Stimulated activated CD4-positive, alpha-beta T cell treated with anti-CD3 and anti-CD28 coated beads, Interleukin-4, amount 100 ng/mL, for 24 hours (primary cell): ENCODE measurements around the gene CROCC2.

ENCODE experiments used
- DNase-seq: peaks from one replicate; pipeline ENCODE4 v3.0.0-alpha.2; 2020

The CROCC2 gene

DNA sequence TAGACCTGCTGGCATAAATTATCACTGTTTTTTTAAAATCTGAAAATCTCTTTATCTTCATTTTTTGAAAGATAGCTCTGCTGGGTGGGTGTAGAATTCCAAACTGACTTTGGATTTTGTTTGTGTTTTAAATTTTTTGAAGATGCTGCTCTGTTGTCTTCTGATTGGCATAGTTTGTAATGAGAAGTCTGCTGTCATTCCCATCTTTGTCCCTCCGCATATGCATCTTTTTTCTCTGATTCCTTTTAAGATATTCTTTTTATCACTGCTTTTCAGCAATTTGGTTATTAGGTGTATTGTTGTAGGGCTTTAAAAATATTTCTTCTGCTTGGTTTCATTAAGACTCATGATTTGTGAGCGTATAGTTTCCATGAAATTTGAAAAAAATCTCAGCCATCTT, 99.4 kb downstream of the CROCC2 start:
- DNase-seq, result no peak

DNA sequence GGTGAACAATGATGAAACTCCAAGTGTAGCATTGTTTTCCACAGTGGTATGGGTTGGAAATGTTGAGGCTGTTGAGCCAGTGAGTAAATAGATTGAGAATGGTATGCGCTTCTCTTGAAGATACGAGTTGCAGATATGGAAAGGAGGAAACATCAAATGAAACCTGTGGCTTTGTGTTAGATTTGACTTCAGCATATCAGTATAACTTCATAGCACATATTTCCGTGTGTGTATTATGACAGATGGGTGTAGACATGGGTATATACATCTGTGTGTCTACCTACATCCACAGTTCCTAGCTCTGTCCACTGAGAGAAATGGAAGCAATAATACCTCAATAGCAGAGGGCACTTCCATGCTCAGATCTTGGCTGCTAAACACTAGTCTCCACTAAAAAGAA, 100.3 kb downstream of the CROCC2 start:
- no peak for DNase-seq

DNA sequence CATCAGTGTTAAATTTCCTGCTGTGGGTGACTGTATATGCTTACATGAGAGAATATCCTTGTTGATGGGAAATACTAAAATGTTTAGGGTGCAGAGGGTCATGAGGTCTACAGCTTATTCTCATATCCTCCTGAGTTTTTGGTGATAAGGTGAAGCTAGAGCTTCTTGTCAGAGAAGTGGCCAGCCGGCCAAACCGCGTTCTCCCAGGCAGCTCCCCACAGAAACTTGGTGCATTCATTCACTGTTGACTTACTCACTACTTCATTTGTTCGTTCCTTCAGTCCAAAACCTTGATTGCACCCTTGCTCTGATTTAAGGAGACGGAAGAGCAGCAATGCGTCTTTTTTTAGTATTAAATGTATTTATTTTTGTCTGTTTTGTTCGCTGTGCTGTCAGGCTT, 101.0 kb downstream of the CROCC2 start:
- DNase-seq, result no peak

DNA sequence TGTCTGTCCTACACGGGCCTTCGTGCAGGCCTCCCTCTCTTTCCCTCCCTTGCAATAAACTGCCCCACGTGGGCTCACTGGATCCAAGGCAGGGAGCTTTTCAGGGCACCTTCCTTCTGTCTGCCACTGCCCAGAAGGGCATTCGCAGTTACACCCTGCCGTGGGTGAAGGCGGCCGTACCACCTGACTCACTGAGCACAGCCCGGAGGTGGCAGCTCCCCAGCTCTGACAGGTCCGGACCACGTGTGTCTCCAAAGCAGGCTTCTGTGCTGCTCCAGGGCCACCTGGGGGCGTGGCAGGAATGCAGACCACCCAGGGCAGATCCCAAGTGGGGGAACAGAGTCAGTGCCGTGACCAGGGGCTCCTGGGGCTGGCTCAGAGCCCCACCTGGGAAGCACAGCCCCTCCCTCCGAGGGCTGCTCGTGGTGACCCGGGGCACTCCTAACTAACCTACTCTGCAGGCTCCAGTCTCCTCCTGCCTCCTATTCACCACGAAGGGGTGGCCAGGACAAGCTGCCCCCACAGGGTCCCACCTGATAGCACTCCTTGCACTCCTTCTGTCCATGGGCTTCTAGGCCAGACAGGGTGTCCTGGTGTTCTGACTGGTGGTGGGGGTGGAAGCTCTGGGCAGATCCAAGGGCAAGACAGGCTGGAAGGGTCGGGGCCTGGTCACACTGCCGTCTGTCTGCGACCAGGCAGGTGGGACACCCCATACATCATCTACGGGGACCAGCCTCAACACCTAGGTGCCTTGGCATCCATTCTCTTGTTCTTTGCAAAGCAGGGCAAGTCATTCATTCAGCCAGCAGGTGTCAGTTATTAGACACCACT, 102.0 kb downstream of the CROCC2 start:
- no peak for DNase-seq

GRCh38 chr2:241008711-241009121, 102.6 kb downstream of the CROCC2 start:
- DNase-seq, result no peak

DNA sequence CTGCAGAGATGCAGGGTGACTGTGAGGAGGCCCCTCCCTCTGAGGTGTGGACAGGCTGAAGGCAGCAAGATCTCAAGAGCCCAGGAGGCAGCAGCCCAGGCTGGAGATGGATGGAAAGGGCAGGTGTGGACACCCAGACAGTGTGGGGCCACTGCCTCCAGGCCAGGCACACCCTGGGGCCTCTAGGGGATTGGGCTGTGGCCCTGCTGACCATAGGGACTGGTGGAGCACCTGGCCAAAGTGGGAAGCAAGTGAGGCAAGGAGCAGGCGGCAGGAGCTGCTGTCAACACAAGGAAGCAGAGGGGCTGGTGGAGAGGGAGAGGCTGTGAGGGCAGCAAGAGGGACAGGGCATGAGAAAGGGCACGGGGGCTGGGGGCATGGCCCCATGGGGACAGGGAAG, 103.1 kb downstream of the CROCC2 start:
- no peak for DNase-seq

DNA sequence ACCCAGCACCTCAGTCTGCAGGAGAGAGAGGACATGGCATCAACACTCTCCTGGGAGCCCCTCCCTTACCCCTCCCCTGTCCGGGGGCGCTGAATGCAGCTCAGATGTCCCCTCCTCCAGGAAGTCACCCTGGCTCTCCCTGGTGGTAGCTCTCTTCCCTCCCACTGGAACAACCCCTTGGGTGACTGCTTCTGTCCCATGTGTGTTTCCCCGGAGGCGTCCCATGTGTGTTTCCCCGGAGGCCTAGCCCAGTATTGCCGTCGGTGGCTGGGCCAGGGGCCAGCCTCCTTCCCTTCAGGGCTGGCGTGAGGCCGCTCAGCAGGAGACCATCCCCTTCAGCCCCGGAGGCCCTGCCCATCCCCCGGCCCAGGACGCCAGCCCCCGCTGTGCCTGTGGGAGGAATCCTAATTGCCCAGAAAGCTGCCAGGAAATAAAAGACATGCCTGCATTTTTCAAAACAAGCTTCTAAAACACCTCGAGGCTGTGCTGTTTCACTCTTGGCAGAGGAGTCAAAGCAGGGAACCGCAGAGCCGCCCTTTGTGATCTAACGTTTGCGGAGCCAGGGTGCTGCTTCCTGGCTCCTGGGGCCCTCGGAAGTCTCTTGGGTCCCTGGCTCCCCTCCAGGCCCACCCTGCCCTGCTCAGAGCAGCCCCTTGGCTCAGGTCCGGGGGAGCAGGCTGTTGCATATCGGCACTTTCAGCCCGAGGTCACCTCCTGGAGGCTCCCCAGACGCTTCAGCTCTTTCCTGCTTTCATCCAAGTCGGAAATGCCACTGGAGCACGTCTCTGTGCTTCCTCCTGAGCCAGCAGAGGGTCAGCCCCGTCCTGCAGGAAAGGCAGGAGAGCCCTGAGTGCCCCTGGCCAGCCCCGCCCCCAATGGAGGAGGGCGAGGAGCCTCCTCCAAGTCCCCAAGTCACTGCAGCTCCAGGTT, 103.7 kb downstream of the CROCC2 start:
- DNase-seq, result peak; percentile 29

- no peak for DNase-seq
Measured at GRCh38 chr2:241010531-241011295, 104.6 kb downstream of the CROCC2 start.

DNA sequence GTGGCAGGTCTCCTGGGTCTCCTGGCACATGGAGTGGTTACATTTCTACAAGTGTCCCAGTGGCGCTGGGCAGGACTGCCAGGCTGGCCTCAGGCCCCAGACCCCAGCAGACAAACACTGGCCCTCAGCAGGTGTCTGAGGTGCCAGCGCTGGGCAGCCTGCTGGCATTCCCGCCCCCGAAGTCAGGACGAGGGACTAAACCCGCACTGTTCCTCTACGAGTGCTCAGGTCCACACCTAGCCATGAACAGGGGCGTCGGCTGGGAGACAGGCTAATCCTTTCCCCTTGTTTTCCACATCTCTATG, 105.1 kb downstream of the CROCC2 start:
- DNase-seq, result no peak

- no peak for DNase-seq
Measured at GRCh38 chr2:241011751-241012510, 105.8 kb downstream of the CROCC2 start.

GRCh38 chr2:241014224-241014623, 108.1 kb downstream of the CROCC2 start:
- DNase-seq, result no peak

DNA sequence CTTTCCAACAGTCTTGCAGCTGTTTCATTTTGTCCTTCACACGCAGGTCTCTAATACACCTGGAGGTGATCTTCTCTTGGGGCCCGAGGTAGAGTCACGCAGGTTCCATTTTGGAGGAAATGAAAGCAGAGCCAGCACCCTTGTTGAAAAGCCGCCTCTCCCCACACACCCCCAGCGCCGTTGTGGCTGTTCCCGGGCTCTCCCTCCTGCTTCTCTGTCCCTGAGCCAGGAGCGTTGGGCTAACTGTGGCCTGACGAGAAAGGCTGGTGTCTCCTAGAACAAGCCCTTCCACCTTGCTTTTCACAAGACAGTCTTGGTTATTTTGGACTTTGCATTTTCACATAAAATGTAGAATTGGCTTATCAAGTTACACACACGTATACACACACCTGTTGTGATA, 108.6 kb downstream of the CROCC2 start:
- DNase-seq, result no peak

DNA sequence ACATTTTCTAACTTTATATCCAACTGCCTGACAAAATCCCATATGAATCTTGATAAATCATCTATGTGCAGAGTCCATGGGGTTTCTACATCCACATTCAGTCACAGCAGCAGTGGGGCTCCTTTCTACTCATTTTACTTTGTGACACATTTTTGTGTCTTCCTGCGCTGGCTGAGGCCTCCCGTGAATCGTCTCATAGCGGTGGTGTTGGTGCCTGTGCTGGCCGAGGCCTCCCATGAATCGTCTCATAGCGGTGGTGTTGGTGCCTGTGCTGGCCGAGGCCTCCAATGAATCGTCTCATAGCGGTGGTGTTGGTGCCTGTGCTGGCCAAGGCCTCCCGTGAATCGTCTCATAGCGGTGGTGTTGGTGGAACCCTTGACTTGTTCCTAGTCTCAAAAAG, 109.3 kb downstream of the CROCC2 start:
- DNase-seq, result no peak

DNA sequence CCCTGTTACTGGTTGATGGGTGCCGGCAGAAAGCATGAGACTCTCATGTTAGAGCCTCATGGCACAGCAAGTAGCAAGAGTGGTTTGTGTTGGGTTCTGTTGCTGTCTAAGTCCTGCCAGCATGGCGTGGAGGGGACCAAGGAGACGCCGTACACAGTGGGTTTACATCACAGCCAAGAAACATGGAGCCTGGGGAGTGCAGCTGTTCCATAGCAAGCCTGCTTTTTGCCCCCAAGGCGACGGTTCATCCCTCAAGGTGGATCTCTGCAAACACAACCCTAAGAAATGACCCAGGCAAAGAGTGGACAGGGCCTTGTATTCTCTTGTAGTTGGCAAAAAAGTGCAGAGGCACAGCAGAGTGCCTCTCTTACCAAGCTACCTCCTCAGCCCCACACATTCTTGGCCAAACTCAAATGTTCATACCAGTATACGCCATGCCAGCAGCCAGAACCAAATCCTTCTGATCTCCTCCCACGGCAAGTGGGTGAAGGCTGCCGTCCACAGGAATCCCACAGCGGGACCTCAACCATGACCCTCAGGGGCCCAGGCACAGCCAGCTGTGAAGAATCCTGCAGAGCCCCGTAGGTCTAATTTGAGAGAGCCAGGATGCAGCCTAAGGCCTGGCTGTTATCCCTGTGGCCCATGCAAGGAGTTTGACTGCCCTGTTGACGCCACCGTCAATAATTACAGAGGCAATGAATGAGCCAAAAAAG, 111.2 kb downstream of the CROCC2 start:
- no peak for DNase-seq

DNA sequence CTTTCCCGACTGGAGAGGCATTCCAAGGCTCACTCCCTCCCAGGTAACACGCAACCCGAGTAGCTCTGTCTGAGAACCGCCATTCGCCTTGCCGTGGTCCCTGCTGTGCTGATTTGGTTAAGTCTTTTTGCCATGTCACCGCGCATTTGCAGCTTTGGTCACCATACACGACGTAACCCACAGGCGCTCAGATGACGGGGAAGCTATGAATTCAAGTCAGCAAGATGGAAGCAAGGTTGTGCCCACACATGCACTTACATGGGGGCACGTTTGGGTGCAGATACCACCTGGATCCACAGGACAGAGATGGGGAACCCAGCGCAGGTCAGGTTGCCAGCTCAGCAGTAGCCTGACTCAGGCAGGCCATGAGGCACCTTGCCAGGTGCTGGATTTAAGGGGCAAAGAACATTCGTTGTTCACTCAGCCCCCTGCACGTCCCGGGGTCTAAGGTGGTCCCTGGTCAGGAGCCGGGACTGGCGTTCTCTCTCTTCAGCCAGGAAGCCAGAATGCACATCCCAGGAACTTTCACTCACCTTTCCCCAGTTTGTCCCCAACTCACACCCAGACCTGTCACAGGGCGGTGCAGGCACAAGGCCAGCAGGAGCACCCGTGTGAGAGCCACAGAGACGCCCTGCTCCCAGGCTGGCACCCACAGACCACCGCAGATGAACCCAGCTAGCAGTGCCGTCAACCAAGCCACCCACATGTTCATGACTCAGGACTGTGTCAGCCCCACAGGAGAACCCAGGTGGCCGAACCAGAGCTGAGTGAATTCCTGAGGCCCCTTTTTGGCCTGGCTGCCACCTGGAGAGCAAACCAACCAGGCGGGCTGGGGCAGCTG, 112.1 kb downstream of the CROCC2 start:
- DNase-seq, result no peak

DNA sequence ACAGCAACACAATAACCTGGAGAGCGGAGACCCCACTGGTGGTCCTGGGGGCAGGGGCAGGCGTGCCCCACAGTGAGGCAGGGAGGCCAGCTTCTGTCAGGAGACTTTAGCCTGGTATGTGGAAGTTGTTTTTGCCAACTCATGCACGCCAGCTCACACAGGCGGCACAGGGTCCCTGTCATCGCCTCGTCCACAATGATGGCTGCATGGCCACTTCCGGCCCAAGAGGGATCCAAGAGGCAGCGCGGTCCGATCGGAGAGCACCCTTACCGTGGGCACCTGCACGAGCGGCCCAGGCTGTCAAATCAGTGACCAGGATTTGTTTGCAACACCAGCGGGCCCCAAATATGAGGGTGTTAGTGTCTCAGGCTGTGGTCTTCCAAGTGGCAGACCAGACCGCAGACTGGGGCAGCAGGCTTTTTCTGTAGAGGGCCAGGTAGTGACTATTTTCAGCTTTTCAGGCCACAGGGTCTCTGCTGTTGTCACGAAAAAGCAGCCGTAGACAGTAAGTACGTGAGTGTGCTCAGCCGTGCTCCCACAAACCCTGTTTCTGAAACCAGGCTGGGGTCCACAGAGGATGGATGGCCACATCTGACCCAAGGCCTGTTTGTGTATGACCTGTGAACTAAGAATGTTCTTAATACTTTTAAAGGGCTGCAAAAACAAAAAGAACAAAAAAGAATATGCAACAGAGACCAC, 113.5 kb downstream of the CROCC2 start:
- DNase-seq, result no peak

DNA sequence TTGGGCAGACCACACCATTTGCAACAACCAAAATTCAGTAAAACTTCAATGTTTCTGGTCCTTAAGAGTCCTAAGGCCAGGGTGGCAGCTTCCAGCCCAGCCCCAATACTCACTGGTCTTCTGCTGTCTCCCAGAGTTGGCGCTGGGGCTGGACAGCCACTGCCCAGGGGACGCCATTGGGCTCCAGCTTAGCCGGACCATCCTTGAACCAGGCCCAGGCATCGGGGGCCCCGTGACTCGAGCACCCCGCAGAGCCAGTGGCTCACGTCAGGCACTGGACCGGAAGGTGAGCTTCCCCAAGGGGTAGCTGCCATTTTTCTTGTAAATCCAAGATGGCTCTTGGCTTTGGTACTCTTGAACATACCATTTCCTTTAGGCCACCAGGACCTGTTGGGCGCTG, 114.1 kb downstream of the CROCC2 start:
- no peak for DNase-seq

DNA sequence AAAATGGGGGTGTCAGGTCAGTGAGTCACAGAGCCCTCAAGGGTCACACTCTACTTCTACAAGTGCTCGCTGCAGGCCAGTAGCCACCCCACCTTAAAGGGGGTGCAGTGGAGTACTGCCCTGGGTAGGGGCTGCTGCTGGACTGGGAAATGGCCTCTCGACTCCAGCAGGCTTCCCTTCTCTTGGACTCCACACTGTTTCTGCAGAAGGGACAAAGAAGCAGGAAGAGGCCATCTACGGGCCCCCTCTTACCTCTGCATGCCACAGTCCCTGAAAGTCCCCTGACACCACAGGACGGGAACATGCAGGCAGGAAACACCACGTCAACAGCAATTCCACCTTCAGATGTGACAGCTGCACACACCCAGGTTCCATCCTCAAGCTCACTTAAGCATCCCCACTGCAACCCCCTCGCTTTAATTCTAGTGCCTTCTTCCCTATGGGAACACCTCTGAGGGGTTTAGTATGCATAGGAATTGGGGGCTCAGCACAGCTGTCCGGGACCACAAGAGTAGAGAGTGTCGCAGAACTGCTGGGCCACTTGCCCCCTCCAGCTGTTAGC, 114.6 kb downstream of the CROCC2 start:
- DNase-seq, result no peak

GRCh38 chr2:241025639-241026038, 119.5 kb downstream of the CROCC2 start:
- DNase-seq, result no peak
